IMR-90 (cell line): ENCODE measurements around the gene GBP7.

Source experiments
- BHLHE40 ChIP-seq: fragments of 150-350 bp; IDR thresholded peaks from 2 replicates; pipeline ENCODE4 v1.6.1; 2016; ENCODE audit warnings: mild to moderate bottlenecking, low read depth, low read length
- CEBPB ChIP-seq: IDR thresholded peaks from 2 replicates; pipeline ENCODE4 v1.6.1; 2012; ENCODE audit warnings: low read depth, low read length, improper control_type of control experiment
- MXI1 ChIP-seq: IDR thresholded peaks from 2 replicates; pipeline ENCODE4 v1.6.1; 2012; ENCODE audit warnings: low read depth, mild to moderate bottlenecking, low read length, moderate library complexity, borderline replicate concordance
- POLR2A ChIP-seq: IDR thresholded peaks from 2 replicates; pipeline ENCODE4 v1.6.1; 2012; ENCODE audit warnings: mild to moderate bottlenecking, low read depth, low read length
- RAD21 ChIP-seq: IDR thresholded peaks from 2 replicates; pipeline ENCODE4 v1.6.1; 2012; ENCODE audit warnings: low read length, improper control_type of control experiment
- RCOR1 ChIP-seq: IDR thresholded peaks from 2 replicates; pipeline ENCODE4 v1.6.1; 2012; ENCODE audit warnings: mild to moderate bottlenecking, low read length, improper control_type of control experiment; ENCODE audit not compliant: insufficient replicate concordance
- RFX5 ChIP-seq: IDR thresholded peaks from 2 replicates; pipeline ENCODE4 v1.8.0; 2012; ENCODE audit warnings: low read depth, mild to moderate bottlenecking, low read length, moderate library complexity
- SMC3 ChIP-seq: fragments of 150-350 bp; IDR thresholded peaks from 2 replicates; pipeline ENCODE4 v1.6.1; 2016; ENCODE audit warnings: low read depth, mild to moderate bottlenecking, antibody characterized with exemption, low read length, moderate library complexity
- TF ChIP-seq, protein P1 (sequence below): conservative IDR thresholded peaks from 2 replicates; pipeline ENCODE4 v1.5.1; 2012; ENCODE audit warnings: mild to moderate bottlenecking, low read depth, low read length, improper control_type of control experiment
- TF ChIP-seq, protein P2 (sequence below): fragments of 150-350 bp; IDR thresholded peaks from 2 replicates; pipeline ENCODE4 v1.6.1; 2016; ENCODE audit warnings: low read depth, mild to moderate bottlenecking, low read length, moderate library complexity, borderline replicate concordance
- TF ChIP-seq, protein P3 (sequence below): fragments of 150-350 bp; IDR thresholded peaks from 2 replicates; pipeline ENCODE4 v1.6.1; 2017; ENCODE audit warnings: mild to moderate bottlenecking, antibody characterized with exemption, low read length, low read depth

DNA sequence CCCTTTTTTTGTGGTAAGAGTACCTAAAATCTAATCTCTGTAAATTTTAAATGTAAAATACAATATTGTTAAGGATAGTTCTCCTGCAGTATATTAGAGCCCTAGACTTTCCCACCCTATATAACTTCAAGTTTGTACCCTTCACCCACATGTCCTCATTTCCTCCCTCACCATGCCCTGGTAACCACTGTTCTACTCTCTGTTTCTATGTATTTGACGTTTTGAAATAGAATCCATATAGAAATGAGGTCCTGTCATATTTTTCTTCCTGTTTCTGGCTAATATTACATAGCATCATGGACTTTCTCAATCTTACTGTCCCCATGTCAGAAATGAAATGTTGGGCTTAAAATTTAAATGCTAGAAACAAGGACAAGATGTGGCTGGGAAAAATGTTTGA is 24.8 kb downstream of the GBP7 start:
- TF ChIP-seq, protein P1, sequence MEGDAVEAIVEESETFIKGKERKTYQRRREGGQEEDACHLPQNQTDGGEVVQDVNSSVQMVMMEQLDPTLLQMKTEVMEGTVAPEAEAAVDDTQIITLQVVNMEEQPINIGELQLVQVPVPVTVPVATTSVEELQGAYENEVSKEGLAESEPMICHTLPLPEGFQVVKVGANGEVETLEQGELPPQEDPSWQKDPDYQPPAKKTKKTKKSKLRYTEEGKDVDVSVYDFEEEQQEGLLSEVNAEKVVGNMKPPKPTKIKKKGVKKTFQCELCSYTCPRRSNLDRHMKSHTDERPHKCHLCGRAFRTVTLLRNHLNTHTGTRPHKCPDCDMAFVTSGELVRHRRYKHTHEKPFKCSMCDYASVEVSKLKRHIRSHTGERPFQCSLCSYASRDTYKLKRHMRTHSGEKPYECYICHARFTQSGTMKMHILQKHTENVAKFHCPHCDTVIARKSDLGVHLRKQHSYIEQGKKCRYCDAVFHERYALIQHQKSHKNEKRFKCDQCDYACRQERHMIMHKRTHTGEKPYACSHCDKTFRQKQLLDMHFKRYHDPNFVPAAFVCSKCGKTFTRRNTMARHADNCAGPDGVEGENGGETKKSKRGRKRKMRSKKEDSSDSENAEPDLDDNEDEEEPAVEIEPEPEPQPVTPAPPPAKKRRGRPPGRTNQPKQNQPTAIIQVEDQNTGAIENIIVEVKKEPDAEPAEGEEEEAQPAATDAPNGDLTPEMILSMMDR = no peak
- TF ChIP-seq RFX5 = no peak
- TF ChIP-seq, protein P2, sequence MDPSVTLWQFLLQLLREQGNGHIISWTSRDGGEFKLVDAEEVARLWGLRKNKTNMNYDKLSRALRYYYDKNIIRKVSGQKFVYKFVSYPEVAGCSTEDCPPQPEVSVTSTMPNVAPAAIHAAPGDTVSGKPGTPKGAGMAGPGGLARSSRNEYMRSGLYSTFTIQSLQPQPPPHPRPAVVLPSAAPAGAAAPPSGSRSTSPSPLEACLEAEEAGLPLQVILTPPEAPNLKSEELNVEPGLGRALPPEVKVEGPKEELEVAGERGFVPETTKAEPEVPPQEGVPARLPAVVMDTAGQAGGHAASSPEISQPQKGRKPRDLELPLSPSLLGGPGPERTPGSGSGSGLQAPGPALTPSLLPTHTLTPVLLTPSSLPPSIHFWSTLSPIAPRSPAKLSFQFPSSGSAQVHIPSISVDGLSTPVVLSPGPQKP = no peak
- TF ChIP-seq MXI1 = no peak
- no peak for TF ChIP-seq RCOR1
- TF ChIP-seq RAD21 = no peak
- TF ChIP-seq POLR2A = no peak
- TF ChIP-seq CEBPB = no peak
- TF ChIP-seq BHLHE40 = no peak
- TF ChIP-seq SMC3 = no peak
- TF ChIP-seq, protein P3, sequence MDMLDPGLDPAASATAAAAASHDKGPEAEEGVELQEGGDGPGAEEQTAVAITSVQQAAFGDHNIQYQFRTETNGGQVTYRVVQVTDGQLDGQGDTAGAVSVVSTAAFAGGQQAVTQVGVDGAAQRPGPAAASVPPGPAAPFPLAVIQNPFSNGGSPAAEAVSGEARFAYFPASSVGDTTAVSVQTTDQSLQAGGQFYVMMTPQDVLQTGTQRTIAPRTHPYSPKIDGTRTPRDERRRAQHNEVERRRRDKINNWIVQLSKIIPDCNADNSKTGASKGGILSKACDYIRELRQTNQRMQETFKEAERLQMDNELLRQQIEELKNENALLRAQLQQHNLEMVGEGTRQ = no peak
